PC-3 (cell line): ENCODE data around the gene SHF.

Source experiments
- EZH2 ChIP-seq: fragments of 300-600 bp; sonication (generic); IDR thresholded peaks from one replicate; pipeline ENCODE4 v1.6.1; 2017; ENCODE audit warnings: antibody characterized with exemption, mild to moderate bottlenecking, low read length; ENCODE audit not compliant: unreplicated experiment
- TF ChIP-seq, protein P1 (sequence below): fragments of 300-600 bp; sonication (generic); conservative IDR thresholded peaks from 2 replicates; pipeline ENCODE4 v1.5.1; 2017; ENCODE audit warnings: antibody characterized with exemption, low read depth, mild to moderate bottlenecking, low read length

DNA sequence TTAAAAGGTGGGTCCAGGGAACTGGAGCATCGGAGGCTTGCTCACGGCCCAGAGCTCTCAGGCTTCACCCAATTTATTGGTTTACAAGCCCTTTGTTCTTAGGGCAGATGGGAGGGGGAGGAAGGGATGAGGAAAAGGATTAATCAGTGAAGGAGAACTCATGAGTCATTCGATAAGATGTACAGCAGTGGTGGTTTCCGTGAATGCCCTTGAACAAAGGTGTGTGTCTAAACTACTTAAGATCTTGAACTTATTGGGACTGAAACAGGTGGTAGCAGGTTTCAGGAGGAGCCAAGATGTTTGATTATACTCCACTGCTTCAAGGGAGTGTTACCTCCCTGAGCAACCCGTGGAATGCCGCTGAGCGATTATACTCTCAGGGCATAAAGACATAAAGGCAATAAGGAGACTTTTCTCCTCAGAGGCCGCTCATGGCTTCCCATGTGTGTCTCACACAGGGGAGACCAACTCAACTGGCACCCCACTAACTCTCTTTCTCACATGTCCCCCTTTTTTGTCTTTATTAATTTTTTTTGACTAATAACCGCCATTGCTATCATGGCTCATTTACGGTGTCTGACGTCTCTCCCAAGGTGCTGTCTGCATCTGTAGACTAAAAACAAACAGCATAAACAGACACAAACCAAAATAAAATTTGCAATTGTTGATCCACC lies 46.9 kb upstream of the SHF start:
- TF ChIP-seq, protein P1, sequence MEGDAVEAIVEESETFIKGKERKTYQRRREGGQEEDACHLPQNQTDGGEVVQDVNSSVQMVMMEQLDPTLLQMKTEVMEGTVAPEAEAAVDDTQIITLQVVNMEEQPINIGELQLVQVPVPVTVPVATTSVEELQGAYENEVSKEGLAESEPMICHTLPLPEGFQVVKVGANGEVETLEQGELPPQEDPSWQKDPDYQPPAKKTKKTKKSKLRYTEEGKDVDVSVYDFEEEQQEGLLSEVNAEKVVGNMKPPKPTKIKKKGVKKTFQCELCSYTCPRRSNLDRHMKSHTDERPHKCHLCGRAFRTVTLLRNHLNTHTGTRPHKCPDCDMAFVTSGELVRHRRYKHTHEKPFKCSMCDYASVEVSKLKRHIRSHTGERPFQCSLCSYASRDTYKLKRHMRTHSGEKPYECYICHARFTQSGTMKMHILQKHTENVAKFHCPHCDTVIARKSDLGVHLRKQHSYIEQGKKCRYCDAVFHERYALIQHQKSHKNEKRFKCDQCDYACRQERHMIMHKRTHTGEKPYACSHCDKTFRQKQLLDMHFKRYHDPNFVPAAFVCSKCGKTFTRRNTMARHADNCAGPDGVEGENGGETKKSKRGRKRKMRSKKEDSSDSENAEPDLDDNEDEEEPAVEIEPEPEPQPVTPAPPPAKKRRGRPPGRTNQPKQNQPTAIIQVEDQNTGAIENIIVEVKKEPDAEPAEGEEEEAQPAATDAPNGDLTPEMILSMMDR = no peak
- TF ChIP-seq EZH2 = no peak
